H9 (cell line): ENCODE results near the gene IFNW1. TPM values are rescaled to one million over a fixed set of nuclear protein-coding genes. Genes with fewer than 3 reads are reported as not detected.

Source experiments
- DNase-seq: peaks from one replicate; pipeline ENCODE4 v3.0.0-alpha.2; 2017
- H2AFZ ChIP-seq: one replicate; pipeline ENCODE4 v1.6.1; 2013; ENCODE audit warnings: mild to moderate bottlenecking, low read length, control low read depth, moderate library complexity
- H2AK5ac ChIP-seq: 2 replicates; pipeline ENCODE4 v1.6.1; 2013; ENCODE audit warnings: low read length, control low read depth, mixed read lengths; ENCODE audit not compliant: insufficient read length
- H2BK120ac ChIP-seq: one replicate; pipeline ENCODE4 v1.6.1; 2013; ENCODE audit warnings: low read depth, mild to moderate bottlenecking, low read length, control low read depth, inconsistent platforms; ENCODE audit not compliant: poor library complexity, severe bottlenecking
- H2BK12ac ChIP-seq: 2 replicates; pipeline ENCODE4 v1.6.1; 2013; ENCODE audit warnings: low read length, control low read depth, mixed read lengths, low read depth; ENCODE audit not compliant: insufficient read length
- H2BK15ac ChIP-seq: 2 replicates; pipeline ENCODE4 v1.6.1; 2013; ENCODE audit warnings: low read depth, low read length, control low read depth
- H2BK20ac ChIP-seq: one replicate; pipeline ENCODE4 v1.6.1; 2013; ENCODE audit warnings: low read depth, mild to moderate bottlenecking, low read length, control low read depth, inconsistent platforms; ENCODE audit not compliant: poor library complexity, severe bottlenecking
- H2BK5ac ChIP-seq: 2 replicates; pipeline ENCODE4 v1.6.1; 2013; ENCODE audit warnings: low read length, control low read depth, mixed read lengths; ENCODE audit not compliant: insufficient read length
- H3K14ac ChIP-seq: 2 replicates; pipeline ENCODE4 v1.6.1; 2013; ENCODE audit warnings: low read length, control low read depth; ENCODE audit not compliant: insufficient read depth
- H3K18ac ChIP-seq: 2 replicates; pipeline ENCODE4 v1.6.1; 2013; ENCODE audit warnings: low read depth, mild to moderate bottlenecking, mixed read lengths, low read length, control low read depth; ENCODE audit not compliant: insufficient read length
- H3K23ac ChIP-seq: 2 replicates; pipeline ENCODE4 v1.6.1; 2013; ENCODE audit warnings: low read length, control low read depth, mixed read lengths, low read depth; ENCODE audit not compliant: insufficient read length
- H3K23me2 ChIP-seq: 2 replicates; pipeline ENCODE4 v1.6.1; 2013; ENCODE audit warnings: low read depth, mild to moderate bottlenecking, mixed read lengths, low read length, control low read depth; ENCODE audit not compliant: insufficient read length, poor library complexity, severe bottlenecking
- H3K27ac ChIP-seq: 2 replicates; pipeline ENCODE4 v1.5.1; 2013; ENCODE audit warnings: low read length, control low read depth, mixed read lengths, low read depth; ENCODE audit not compliant: insufficient read length
- H3K27me3 ChIP-seq: 2 replicates; pipeline ENCODE4 v1.6.1; 2013; ENCODE audit warnings: low read length, control low read depth, inconsistent platforms; ENCODE audit not compliant: insufficient read depth
- H3K4ac ChIP-seq: 2 replicates; pipeline ENCODE4 v1.6.1; 2013; ENCODE audit warnings: low read depth, mild to moderate bottlenecking, control low read depth, inconsistent platforms, low read length, moderate library complexity
- H3K4me1 ChIP-seq: 2 replicates; pipeline ENCODE4 v1.6.1; 2013; ENCODE audit warnings: low read length, control low read depth, inconsistent platforms; ENCODE audit not compliant: insufficient read depth
- H3K4me2 ChIP-seq: 2 replicates; pipeline ENCODE4 v1.6.1; 2013; ENCODE audit warnings: low read length, control low read depth, mixed read lengths; ENCODE audit not compliant: insufficient read length, insufficient read depth
- H3K56ac ChIP-seq: 2 replicates; pipeline ENCODE4 v1.6.1; 2013; ENCODE audit warnings: low read depth, mild to moderate bottlenecking, mixed read lengths, low read length, control low read depth; ENCODE audit not compliant: insufficient read length
- H3K79me1 ChIP-seq: 2 replicates; pipeline ENCODE4 v1.6.1; 2013; ENCODE audit warnings: low read depth, mild to moderate bottlenecking, moderate library complexity, low read length, control low read depth, inconsistent platforms; ENCODE audit not compliant: insufficient read depth, poor library complexity, severe bottlenecking
- H3K79me2 ChIP-seq: 2 replicates; pipeline ENCODE4 v1.6.1; 2013; ENCODE audit warnings: low read length, control low read depth, inconsistent platforms; ENCODE audit not compliant: insufficient read depth
- H3K9ac ChIP-seq: 2 replicates; pipeline ENCODE4 v1.6.1; 2013; ENCODE audit warnings: low read length, control low read depth, mixed read lengths; ENCODE audit not compliant: insufficient read length; ENCODE audit errors: extremely low read depth
- H3K9me3 ChIP-seq: one replicate; pipeline ENCODE4 v1.6.1; 2013; ENCODE audit warnings: low read depth, low read length, inconsistent platforms; ENCODE audit not compliant: control insufficient read depth
- H3T11ph ChIP-seq: one replicate; pipeline ENCODE4 v1.6.1; 2013; ENCODE audit warnings: mild to moderate bottlenecking, low read length, control low read depth, inconsistent platforms
- H4K20me1 ChIP-seq: one replicate; pipeline ENCODE4 v1.6.1; 2013; ENCODE audit not compliant: control insufficient read depth, insufficient read length, insufficient read depth
- H4K5ac ChIP-seq: 2 replicates; pipeline ENCODE4 v1.6.1; 2013; ENCODE audit warnings: low read depth, mild to moderate bottlenecking, mixed read lengths, low read length, control low read depth; ENCODE audit not compliant: insufficient read length
- H4K8ac ChIP-seq: replicated peaks from 2 replicates; pipeline ENCODE4 v1.6.1; 2013; ENCODE audit warnings: low read length, control low read depth, mixed read lengths, low read depth; ENCODE audit not compliant: insufficient read length
- H4K91ac ChIP-seq: 2 replicates; pipeline ENCODE4 v1.6.1; 2013; ENCODE audit warnings: low read depth, mild to moderate bottlenecking, moderate library complexity, mixed read lengths, low read length, control low read depth; ENCODE audit not compliant: insufficient read length
- H3K27ac Mint-ChIP-seq, 3 experiments: 2 replicates in 2 of 3; 3 replicates in 1 of 3; pipeline ENCODE4 v1.8.0; 2020 to 2021; ENCODE audit warnings: mixed read lengths in 3 of 3, mild to moderate bottlenecking in 1 of 3, moderate library complexity in 1 of 3
- H3K27me3 Mint-ChIP-seq: 2 replicates; pipeline ENCODE4 v1.8.0; 2021; ENCODE audit warnings: low read depth, mild to moderate bottlenecking, moderate library complexity, mixed read lengths
- H3K36me3 Mint-ChIP-seq, 3 experiments: 2 replicates in 2 of 3; 3 replicates in 1 of 3; pipeline ENCODE4 v1.8.0; 2020 to 2021; ENCODE audit warnings: low read depth in 3 of 3, mixed read lengths in 3 of 3; ENCODE audit not compliant: insufficient read depth in 1 of 3
- H3K4me1 Mint-ChIP-seq, 2 experiments: 2 replicates each; pipeline ENCODE4 v1.8.0; 2020; ENCODE audit warnings: mixed read lengths in 2 of 2
- H3K4me3 Mint-ChIP-seq, 2 experiments: 2 replicates in 1 of 2; 3 replicates in 1 of 2; pipeline ENCODE4 v1.8.0; 2020 to 2021; ENCODE audit warnings: mild to moderate bottlenecking in 2 of 2, mixed read lengths in 2 of 2, moderate library complexity in 1 of 2
- H3K9me3 Mint-ChIP-seq, 2 experiments: 2 replicates in 1 of 2; 3 replicates in 1 of 2; pipeline ENCODE4 v1.8.0; 2020; ENCODE audit warnings: mild to moderate bottlenecking in 2 of 2, mixed read lengths in 2 of 2, moderate library complexity in 1 of 2
- WGBS: extraction: QIAGEN DNeasy Blood & Tissue Kit; methylation state at CpG from one replicate; pipeline ENCODE4 v1.1.7; 2013; ENCODE audit warnings: missing lambda C conversion rate, low lambda C conversion rate, mixed read lengths; ENCODE audit not compliant: insufficient read length; ENCODE audit errors: extremely low coverage; 5-methylcytosine and 5-hydroxymethylcytosine counted together
- total RNA-seq: library from RNA; stranded (reverse); gene quantifications from 2 replicates; pipeline ENCODE4 v1.2.1, GENCODE V29; 2021
- TF ChIP-seq, protein P1 (sequence below): fragments of 200-600 bp; sonication (generic); conservative IDR thresholded peaks from 3 replicates; pipeline ENCODE4 v1.8.0; 2021; ENCODE audit warnings: antibody characterized with exemption, mild to moderate bottlenecking

The IFNW1 gene
- total RNA-seq, 1 experiment from 2014 or later, result not detected

DNA sequence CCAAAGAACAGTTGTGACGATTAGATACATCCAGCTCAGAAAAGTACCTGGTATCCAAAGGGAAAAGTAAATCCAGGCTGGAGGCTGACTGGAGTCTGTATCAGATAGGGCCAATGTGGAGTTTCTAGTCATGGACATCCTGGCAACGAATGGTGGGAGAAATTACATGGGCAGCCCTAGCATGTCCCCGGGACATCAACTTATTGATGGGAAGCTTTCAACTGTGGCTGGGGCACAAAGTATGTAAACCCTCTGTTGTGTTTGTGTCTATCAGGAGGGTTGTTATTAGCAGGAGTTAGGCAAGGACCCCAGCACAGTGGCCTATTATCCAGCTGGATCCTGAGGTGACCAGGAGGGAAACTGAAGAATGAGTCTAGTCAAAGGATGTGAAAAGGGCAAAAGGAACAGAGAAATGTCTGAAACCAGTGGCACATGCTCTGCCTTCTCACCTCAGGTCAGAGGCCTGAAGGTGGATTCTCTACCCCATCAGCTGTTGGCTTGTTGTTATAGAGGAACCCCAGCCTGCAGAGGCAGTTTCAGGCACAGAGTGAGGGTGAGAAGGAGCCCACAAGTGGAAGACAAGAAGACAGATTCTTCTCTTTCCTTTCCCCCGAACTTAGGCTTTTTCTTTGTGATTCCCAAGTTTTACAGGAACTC lies 19.9 kb downstream of the IFNW1 start:
- DNase-seq, result no peak
- no peaks in the 10 kb centered on the region for H3K4me1 ChIP-seq
- Mint-ChIP-seq H3K27me3 (no peaks in the 10 kb centered on the region; the same call in 1 of the 2 replicates), H3K36me3 (no peaks in the 10 kb centered on the region), H3K9me3 (no peaks in the 10 kb centered on the region), H3K4me1 (no peaks in the 10 kb centered on the region), H3K4me3 (no peak overlapping the region), H3K27ac (no peak overlapping the region)
- H3K27me3 ChIP-seq, result no peaks in the 10 kb centered on the region
- no CpG with 5 or more reads among the region's 4 CpGs for WGBS
- TF ChIP-seq, protein P1, sequence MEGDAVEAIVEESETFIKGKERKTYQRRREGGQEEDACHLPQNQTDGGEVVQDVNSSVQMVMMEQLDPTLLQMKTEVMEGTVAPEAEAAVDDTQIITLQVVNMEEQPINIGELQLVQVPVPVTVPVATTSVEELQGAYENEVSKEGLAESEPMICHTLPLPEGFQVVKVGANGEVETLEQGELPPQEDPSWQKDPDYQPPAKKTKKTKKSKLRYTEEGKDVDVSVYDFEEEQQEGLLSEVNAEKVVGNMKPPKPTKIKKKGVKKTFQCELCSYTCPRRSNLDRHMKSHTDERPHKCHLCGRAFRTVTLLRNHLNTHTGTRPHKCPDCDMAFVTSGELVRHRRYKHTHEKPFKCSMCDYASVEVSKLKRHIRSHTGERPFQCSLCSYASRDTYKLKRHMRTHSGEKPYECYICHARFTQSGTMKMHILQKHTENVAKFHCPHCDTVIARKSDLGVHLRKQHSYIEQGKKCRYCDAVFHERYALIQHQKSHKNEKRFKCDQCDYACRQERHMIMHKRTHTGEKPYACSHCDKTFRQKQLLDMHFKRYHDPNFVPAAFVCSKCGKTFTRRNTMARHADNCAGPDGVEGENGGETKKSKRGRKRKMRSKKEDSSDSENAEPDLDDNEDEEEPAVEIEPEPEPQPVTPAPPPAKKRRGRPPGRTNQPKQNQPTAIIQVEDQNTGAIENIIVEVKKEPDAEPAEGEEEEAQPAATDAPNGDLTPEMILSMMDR, result no peak
- no peak overlapping the region for H3T11ph ChIP-seq
- no peak overlapping the region for H2AK5ac ChIP-seq
- no peak overlapping the region for H4K91ac ChIP-seq
- H3K27ac ChIP-seq, result no peak overlapping the region
- no peaks in the 10 kb centered on the region for H3K79me1 ChIP-seq
- no peak overlapping the region for H3K4ac ChIP-seq
- H2BK5ac ChIP-seq, result no peak overlapping the region
- no peak overlapping the region for H3K23ac ChIP-seq
- no peak overlapping the region for H3K14ac ChIP-seq
- H2BK20ac ChIP-seq, result no peak overlapping the region
- H3K23me2 ChIP-seq, result no peaks in the 10 kb centered on the region
- no peaks in the 10 kb centered on the region for H3K9me3 ChIP-seq
- H4K8ac ChIP-seq, result no peak overlapping the region
- no peak overlapping the region for H3K18ac ChIP-seq
- no peak overlapping the region for H3K9ac ChIP-seq
- H2BK15ac ChIP-seq, result no peak overlapping the region
- no peak overlapping the region for H2BK120ac ChIP-seq
- H3K56ac ChIP-seq, result no peak overlapping the region
- no peaks in the 10 kb centered on the region for H4K20me1 ChIP-seq
- no peak overlapping the region for H2AFZ ChIP-seq
- no peak overlapping the region for H4K5ac ChIP-seq
- no peak overlapping the region for H3K4me2 ChIP-seq
- no peaks in the 10 kb centered on the region for H3K79me2 ChIP-seq
- H2BK12ac ChIP-seq, result no peak overlapping the region
